GM18511 (cell line): ENCODE data around the gene TNFRSF14.

Experiments used
- ATAC-seq: cut with Tn5 transposase; IDR thresholded peaks from one replicate; pipeline ENCODE4 v1.9.1; 2021; ENCODE audit warnings: mild to moderate bottlenecking, moderate library complexity; ENCODE audit not compliant: unreplicated experiment

The TNFRSF14 gene

GRCh38 chr1:2597441-2598328, 41.5 kb downstream of the TNFRSF14 start:
- ATAC-seq, result no peak

GRCh38 chr1:2598329-2598931, 42.3 kb downstream of the TNFRSF14 start:
- ATAC-seq, result no peak

- no peak for ATAC-seq
Measured at GRCh38 chr1:2601721-2602303, 45.6 kb downstream of the TNFRSF14 start.

- no peak for ATAC-seq
Measured at GRCh38 chr1:2602311-2602835, 46.2 kb downstream of the TNFRSF14 start.

GRCh38 chr1:2602866-2603520, 46.8 kb downstream of the TNFRSF14 start:
- ATAC-seq, result no peak

GRCh38 chr1:2603521-2604155, 47.5 kb downstream of the TNFRSF14 start:
- no peak for ATAC-seq

- no peak for ATAC-seq
Measured at GRCh38 chr1:2604156-2604843, 48.1 kb downstream of the TNFRSF14 start.

GRCh38 chr1:2604844-2605508, 48.8 kb downstream of the TNFRSF14 start:
- no peak for ATAC-seq

- no peak for ATAC-seq
Measured at GRCh38 chr1:2605509-2606395, 49.6 kb downstream of the TNFRSF14 start.

- ATAC-seq, result no peak
Measured at GRCh38 chr1:2606396-2606880, 50.3 kb downstream of the TNFRSF14 start.

- ATAC-seq, result no peak
Measured at GRCh38 chr1:2606881-2607621, 50.9 kb downstream of the TNFRSF14 start.

- no peak for ATAC-seq
Measured at GRCh38 chr1:2607641-2608091, 51.5 kb downstream of the TNFRSF14 start.

GRCh38 chr1:2609319-2610035, 53.3 kb downstream of the TNFRSF14 start:
- no peak for ATAC-seq

GRCh38 chr1:2610036-2610959, 54.1 kb downstream of the TNFRSF14 start:
- no peak for ATAC-seq

GRCh38 chr1:2611031-2611501, 54.9 kb downstream of the TNFRSF14 start:
- ATAC-seq, result no peak
